Stimulated activated naive CD4-positive, alpha-beta T cell treated with Interleukin-2 at 50 U/mL for 16 hours (primary cell): ENCODE results near the gene GP5.

ENCODE experiments used
- DNase-seq: peaks from one replicate; lab custom pipeline; 2025; lab: John Stamatoyannopoulos, UW

Gene GP5

GRCh38 chr3:194397757-194398312, 1.2 kb downstream of the GP5 start:
- peak; percentile 2 for DNase-seq

DNA sequence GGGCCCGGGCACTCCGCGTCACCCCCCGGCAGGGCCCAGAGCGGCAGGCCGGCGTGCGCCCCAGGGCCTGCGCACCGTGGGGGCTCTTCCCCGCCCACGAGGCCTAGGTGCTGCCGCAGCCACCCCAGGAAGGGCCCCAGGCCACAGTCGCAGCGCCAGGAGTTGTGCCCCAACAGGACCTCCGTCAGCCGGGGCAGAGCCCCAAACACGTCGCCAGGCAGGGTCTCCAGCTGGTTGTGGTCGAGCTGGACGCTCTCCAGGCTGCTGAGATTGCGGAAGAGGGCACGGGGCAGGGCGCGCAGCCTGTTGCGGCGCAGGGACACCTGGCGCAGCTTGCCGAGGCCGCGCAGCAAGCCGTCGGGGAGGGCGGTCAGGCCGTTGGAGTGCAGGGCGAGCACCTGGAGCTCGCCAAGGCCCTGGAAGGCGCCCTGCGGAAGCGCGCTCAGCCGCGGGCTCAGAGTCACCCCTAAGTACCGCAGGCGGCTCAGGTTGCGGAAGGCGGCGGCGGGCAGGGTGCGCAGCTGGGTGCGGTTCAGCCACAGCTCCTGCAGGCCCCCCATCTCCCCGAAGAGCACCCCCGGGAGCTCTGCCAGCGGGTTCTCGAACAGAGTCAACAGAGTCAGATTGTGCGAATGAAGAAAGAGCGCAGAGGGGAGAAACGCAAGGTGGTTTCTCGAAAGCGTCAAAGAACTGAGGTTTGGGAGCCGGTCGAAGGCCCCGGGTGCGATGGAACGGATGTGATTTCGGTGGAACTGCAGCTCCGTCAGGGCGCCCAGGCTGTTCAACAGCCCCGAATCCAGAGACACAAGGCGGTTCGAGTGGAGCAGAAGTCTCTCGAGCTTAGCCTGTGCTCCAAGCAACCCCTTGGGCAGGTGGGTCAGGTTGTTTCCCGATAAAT, 2.0 kb downstream of the GP5 start:
- peak; percentile 22 for DNase-seq

DNA sequence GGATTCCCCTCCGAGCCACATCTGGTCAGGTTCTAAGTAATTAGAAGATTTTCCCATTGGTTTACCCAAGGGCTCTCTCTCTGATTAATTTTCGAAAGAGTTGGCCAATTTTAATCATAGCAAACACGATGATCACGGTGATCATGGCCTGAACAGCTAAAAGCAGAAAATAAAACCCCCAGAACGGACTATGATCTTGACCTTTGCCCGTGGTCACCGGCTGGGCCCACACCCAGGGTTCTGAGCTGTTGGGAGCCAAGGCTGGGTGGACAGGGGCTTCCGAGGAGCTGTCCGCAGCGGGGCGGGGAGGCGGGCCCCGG, 2.6 kb downstream of the GP5 start:
- no peak for DNase-seq

DNA sequence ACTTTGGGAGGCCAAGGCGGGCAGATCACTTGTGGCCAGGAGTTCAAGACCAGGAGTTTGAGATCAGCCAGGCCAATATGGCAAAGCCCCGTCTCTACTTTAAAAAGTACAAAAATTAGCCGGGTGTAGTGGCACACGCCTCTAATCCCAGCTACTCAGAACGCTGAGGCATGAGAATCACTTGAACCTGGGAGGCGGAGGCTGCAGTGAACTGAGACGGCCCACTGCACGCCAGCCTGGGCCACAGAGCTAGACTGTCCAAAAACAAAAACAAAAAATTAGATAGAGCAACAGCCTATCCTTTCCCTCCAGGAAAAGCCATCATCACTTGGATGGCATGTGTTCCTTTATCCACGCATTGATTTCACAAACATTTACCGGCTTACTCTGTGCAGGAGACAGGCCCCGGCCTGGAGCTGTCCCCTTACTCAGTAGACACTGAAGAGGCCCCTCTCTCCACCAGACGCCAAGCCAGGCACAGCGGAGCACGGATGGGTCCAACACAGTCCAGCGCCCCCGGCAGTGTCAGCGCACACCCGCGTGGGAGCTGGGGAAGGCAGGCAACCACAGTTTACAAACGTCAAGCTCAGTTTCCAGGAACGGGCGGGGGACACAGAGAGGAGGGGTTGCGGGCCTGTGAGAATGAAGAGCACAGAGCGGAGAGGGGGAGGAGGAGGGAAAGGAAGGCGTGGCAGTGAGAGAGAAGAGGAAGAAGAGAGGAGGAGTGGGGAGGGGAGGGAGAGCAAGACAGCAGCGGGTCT, 3.1 kb downstream of the GP5 start:
- peak; percentile 32 for DNase-seq

- no peak for DNase-seq
These were observed 3.9 kb downstream of the GP5 start for GRCh38 chr3:194395212-194395611.

GRCh38 chr3:194392576-194392975, 6.5 kb downstream of the GP5 start:
- DNase-seq = no peak

GRCh38 chr3:194390835-194391234, 8.2 kb downstream of the GP5 start:
- DNase-seq = no peak

GRCh38 chr3:194389269-194389668, 9.8 kb downstream of the GP5 start:
- DNase-seq = no peak

- DNase-seq = no peak
These were observed 11.1 kb downstream of the GP5 start for GRCh38 chr3:194387926-194388418.

DNA sequence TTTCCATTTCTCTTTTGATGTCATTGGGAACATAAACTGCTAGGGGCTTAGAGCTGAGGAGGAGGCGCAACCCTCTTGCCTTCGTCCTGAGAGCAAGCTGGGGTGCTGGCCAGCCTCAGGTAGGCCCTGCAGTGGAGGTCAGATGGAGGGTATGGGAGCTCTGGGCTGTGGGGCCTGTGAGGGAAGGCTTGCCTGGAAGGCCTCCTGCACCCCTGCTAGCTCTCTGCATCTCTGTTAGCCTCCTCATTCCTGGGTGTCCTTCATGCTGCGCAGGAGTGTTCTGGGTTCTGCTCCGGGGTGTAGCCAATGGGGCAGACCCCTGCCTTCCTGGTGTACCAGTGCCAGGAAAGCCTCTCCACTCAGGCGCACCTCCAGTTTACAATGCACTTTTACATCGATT, 11.8 kb downstream of the GP5 start:
- DNase-seq = no peak

GRCh38 chr3:194386648-194387047, 12.4 kb downstream of the GP5 start:
- no peak for DNase-seq

DNA sequence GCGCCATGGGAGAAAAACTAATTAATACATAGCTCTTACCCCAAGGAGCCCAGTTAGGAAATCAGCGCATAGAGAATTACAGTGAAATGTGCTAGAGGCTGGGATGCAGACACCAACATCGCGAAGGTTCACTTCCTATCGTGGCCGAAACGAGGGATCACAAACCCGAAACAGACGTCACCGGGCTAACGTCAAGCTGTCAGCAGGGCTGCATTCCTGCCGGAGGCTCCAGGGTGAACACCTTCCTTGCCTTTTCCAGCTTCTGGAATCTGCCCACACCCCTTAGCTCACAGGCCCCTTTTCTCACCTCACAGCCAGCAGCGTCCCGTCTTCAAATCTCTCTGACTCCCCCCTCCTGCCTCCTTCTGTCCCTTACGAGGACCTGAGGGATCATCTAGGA, 13.0 kb downstream of the GP5 start:
- no peak for DNase-seq

GRCh38 chr3:194384569-194385001, 14.5 kb downstream of the GP5 start:
- no peak for DNase-seq

- DNase-seq = no peak
These were observed 14.9 kb downstream of the GP5 start for GRCh38 chr3:194384156-194384555.

DNA sequence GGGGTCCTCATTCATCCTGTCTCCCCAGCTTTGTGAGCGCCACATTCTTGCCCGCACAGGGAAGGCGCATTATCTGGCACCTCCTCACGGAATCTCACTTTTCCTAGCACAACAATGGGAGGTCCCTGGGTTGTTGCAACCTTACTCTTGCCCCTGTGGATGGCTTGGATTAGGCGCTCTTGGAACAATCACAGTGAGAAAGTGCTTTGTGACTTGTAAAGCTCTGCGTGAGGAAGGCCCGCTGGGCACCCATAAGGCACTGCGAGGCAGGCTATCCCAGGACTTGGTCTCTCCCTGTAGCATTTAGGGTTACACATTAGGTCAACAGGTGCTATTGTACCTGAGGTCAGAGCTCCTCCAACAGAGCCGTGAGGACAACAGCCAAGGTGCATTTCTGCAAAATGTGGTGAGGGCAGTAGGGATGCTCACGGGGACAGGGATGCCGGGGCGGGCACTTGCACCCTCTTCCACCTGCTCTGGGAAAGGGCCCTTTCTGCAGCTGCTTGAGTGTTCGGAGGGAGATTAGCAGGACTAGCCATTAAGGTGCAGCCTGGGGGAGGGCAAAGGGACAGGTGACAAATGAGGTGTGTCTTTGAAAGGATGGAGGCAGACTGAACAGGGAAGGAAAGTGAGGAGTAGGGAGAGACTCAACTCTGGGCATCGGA, 15.7 kb downstream of the GP5 start:
- DNase-seq = no peak

DNA sequence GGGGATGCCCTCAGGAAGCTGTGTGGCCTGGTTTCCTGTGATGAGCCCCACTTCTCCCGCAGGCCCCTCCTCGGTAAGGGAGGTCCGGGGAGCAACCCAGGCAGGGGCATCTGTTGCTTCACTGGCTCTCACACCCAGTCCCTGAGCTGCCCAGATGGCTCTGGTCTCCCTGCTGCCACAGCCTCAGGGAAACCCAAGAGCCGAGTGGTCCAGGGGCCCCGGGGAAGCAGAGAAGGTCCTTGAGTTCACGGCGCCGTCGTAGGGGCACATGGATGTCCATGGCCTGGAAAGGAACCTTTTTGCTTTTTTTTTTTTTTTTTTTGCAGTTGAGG, 16.2 kb downstream of the GP5 start:
- no peak for DNase-seq

DNA sequence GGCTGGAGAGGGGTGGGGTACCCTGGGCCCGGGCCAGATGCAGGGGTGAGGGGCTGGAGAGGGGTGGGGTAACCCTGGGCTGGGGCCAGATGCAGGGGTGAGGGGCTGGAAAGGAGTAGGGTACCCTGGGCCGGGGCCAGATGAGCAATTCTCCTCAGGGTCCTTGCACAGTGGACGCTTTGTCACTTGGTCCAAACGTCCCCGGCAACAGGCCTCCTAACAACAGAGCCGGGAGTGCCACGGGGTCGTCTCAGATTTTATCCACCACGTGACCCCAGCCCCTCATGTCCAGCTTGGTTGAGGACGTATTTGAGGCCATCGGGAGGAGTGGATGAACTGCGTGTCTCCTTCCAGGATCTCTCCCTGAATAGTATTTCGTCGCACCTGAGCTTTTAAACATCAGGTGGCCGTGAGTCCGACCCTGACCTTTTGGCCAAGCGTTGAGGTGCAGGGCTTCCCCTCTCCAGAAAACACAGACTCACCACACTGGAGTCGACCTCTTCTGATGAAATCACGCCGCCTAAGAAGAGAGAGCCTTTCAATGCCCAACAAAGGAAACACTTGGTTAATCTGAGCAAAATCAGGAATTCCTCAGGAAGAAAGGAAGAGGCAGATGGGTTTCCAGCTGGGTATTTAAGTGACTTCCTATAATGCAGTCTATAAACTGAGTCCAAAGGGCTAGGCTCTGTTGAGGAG, 16.7 kb downstream of the GP5 start:
- no peak for DNase-seq

DNA sequence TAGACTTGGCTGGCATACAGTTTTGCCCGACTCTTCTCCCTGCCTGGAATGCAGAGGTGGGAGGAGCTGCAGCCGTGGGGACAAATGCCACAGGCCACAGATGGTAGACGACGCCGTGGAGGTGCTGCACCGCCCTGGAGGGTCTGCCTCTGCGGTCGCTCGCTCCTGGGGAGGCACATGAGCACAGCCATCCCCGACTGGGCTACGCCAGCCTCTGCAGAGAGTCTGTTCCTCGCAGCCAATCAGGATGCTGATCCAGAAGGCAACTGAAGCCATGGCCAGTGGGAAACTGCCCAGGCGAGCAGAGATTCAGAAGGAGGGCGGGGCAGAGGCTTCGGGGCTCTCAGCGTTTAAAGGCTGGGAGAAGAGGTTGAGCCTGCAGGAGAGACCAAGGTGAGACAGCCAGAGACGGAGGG, 17.6 kb downstream of the GP5 start:
- no peak for DNase-seq

- DNase-seq = no peak
These were observed 18.7 kb downstream of the GP5 start for GRCh38 chr3:194380326-194380725.

DNA sequence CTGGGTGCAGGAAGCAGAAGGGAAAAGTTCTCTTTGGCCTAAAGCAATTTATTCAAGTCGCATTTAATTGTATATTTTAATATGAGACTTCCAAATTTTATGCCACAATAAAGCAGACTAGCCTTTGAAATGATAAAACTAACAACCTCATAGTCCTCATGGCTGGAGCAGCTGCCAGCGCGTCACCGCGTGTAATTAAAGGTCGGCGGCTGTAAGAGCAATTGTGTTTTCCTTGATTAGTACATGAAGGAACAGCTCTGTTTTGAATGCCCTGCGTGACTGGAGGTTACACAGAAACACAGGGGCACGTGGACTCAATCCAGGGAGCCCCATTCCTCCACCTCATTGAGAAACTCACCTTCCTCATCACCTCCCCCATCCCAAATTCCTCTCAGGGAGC, 19.4 kb downstream of the GP5 start:
- no peak for DNase-seq

- DNase-seq = no peak
These were observed 19.8 kb downstream of the GP5 start for GRCh38 chr3:194379231-194379630.

- DNase-seq = no peak
These were observed 21.4 kb downstream of the GP5 start for GRCh38 chr3:194377708-194378107.
